ENCODE results near the gene VAV2.

GRCh38 chr9:133918111-133918813 is 73.9 kb downstream of the VAV2 start:
- TF ChIP-seq, protein P1, sequence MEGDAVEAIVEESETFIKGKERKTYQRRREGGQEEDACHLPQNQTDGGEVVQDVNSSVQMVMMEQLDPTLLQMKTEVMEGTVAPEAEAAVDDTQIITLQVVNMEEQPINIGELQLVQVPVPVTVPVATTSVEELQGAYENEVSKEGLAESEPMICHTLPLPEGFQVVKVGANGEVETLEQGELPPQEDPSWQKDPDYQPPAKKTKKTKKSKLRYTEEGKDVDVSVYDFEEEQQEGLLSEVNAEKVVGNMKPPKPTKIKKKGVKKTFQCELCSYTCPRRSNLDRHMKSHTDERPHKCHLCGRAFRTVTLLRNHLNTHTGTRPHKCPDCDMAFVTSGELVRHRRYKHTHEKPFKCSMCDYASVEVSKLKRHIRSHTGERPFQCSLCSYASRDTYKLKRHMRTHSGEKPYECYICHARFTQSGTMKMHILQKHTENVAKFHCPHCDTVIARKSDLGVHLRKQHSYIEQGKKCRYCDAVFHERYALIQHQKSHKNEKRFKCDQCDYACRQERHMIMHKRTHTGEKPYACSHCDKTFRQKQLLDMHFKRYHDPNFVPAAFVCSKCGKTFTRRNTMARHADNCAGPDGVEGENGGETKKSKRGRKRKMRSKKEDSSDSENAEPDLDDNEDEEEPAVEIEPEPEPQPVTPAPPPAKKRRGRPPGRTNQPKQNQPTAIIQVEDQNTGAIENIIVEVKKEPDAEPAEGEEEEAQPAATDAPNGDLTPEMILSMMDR (IDR thresholded peaks at IDR 0.05), result no peak
- no peak for TF ChIP-seq POLR2A (IDR thresholded peaks at IDR 0.05)

Data from heart left ventricle (tissue), 13 donors.